GM19238 (cell line): ENCODE measurements around the gene MYL4.
"Not testable (repeated sequence)": the region's sequence is repeated elsewhere in the genome, so short reads cannot be mapped to it uniquely, and the experiment has no call there.

ENCODE experiments used
- DNase-seq: peaks from one replicate; pipeline ENCODE4 v3.0.0; 2011; ENCODE audit warnings: low spot score; ENCODE audit not compliant: insufficient read length

Gene MYL4

DNA sequence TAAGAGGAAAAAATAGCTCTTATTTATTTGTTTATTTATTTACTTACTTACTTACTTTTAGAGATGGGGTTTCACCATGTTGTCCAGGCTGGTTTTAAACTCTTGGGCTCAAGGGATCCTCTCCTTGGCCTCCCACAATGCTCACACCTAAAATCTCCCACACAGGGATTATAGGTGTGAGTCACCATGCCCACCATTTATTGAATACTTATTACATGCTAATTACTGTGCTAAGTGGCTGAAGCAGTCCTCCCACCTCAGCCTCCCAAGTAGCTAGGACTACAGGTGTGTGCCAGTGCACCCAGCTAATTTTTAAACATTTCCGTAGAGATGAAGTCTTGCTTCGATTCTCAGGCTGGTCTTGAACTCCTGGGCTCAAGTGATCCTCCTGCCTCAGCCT is 33.5 kb downstream of the MYL4 start:
- no peak for DNase-seq

DNA sequence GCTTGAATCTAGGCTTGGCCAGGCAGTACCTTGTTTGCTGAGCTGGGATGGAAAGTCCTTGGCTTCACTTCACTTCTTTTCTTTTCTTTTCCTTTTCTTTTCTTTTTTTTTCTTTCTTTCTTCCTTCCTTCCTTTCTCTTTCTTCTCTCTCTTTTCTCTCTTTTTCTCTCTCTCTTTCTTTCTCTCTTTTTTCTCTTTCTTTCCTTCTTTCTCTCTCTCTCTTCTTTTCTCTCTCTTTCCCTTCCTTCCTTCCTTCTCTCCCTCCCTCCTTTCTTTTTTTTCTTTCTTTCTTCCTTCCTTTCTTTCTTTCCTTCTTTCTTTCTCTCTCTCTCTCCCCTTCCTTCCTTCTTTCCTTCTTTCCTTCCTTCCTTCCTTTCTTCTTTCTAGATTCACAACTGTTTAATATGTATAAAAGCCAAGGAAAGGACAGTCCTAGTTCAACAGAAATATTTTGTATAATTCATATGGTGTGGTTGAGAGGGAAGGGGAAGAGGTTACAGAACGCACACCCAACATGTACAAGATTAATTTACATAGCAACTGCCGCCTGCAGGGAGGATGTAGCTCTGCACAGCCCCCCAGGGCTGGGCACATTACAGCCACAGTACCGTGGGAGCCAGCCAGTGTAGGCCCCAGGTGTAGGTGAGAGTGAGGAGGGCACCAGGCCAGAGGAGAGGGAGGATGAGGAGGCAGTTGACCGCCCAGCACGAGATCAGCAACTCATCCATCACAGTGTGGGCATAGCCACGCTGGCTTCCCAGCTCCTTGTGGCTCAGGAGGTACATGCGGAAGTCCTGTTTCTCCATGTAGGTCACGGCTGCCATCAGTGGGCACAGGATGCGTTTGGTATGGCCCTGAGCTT is 34.8 kb downstream of the MYL4 start:
- no peak for DNase-seq

DNA sequence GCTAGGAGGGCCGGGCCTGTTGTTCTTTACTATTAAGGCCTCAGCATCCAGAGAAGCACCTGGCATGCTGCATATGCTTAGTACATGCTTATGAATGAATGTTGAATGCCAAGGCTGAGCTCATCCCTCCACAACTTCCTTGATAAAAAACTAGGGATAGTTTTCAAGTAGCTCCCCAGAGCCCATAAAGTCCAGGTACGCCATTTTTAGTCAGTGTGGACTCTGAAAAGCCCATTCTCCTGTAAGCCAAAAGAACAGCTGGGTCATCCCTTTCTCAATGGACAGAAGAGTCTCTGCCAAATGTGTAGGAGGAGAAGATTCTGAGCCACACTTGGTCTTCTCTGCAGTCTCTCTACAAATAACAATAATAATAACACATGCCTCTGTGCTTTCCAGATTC is 35.5 kb downstream of the MYL4 start:
- no peak for DNase-seq

DNA sequence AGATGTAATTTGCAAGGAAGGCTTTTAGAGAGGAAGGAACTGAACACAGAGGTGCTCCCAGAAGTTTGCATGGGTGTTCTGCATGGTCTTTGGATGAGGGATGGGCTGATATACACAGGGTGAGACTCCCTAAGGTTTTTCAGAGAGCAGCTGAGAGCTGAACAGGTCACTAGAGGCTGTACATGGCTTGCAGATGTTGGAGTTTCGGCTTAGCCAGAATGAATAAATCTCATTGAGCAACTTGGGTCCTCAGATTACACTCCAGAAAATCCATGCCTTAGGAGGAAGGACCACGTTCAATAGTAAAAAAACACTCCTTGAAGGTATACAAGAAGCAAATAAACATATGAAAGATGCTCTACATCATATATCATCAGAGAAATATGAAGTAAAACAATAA is 37.0 kb downstream of the MYL4 start:
- DNase-seq, result no peak

DNA sequence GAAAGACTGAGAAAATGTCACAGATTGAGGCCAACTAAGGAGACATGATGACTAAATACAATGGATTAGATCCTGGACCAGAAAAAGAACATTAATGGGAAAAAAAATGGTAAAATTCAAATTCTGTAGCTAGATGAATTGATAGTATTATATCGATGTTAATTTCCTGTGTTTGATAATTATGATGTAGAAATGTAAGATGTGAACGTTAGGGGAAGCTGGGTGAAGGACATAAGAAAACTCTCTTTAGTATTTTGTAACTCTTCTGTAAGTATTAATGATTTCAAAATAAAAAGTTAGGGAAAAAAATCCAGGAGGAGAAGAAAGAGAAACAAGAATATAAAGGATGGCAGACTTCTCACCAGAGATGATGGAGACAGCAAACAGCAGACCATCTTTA is 41.7 kb downstream of the MYL4 start:
- DNase-seq, result no peak

DNA sequence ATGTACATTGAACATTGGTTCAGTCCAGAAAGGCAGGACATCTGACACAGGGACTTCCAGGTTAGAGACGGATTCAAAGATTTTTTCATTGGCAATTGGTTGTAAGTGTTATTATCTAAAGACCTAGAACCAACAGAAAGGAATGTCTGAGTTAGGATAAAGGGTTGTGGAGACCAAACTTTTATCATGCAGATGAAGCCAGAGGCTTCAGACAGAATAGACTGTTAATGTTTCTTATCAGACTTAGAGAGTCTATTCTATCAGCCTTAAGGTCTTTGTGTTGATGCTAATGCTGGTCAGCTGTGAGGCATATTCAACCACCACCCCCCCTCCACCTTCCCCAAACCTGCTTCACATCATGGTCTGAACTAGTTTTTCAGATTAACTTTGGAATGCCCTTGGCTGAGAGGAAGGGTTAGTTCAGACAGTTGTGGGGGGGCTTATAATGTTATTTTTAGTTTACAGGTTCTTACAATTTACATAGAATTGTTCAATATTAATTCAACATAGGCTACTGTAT is 42.3 kb downstream of the MYL4 start:
- no peak for DNase-seq

DNA sequence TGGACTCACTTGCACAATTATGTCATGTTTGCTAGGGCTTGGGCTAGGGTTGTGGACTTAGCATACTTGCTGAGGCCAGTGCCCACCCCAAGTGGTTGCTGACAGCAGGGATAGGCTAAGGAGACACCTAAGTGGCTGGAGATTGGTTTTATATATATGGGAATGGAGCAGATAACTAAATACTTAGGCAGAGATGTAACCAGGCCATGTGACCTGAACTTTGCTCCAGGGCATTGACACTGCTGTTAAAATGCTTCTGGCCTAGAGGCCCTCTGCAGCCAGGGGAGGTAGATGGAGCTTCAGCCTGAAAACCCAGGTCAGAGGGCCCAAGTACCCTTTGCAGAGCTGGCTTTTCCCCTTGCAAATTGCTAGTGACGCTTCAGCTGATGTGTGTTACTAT is 43.1 kb downstream of the MYL4 start:
- no peak for DNase-seq

DNA sequence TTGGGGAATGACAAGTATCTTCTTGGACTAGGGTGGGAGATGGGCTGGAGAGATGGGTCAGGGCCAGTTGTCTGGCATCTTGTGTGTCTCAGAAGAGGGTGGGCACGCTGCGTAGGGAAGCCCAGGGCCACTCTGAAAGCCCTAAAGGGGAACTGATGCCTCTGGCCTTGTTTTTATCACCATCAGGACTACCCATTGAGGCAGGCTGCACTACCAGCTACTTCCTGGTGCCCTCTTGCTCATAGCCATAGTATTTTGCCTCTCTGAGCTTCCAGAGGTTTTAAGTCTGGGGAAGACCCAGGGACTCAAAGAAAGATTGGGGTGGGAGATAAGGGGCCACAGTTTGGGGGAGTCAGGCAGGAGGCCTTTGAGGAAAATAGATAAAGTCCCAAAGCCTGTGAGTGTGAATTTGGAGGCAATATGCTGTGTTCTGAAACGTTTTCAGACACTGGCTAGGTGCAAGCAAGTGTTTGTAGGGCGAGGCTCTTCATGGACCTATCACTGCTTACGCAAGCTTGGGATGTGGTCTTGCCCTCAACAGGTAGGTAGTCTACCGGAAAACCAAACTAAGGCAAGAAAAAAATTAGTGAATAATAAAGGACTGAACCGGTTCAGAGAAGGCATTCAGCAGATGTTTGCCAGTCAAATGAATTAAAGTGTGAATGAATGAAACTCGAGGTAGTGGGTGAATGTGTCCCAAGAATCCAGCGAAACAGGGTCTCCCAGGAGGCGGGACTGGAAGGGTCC is 43.8 kb downstream of the MYL4 start:
- DNase-seq, result no peak

DNA sequence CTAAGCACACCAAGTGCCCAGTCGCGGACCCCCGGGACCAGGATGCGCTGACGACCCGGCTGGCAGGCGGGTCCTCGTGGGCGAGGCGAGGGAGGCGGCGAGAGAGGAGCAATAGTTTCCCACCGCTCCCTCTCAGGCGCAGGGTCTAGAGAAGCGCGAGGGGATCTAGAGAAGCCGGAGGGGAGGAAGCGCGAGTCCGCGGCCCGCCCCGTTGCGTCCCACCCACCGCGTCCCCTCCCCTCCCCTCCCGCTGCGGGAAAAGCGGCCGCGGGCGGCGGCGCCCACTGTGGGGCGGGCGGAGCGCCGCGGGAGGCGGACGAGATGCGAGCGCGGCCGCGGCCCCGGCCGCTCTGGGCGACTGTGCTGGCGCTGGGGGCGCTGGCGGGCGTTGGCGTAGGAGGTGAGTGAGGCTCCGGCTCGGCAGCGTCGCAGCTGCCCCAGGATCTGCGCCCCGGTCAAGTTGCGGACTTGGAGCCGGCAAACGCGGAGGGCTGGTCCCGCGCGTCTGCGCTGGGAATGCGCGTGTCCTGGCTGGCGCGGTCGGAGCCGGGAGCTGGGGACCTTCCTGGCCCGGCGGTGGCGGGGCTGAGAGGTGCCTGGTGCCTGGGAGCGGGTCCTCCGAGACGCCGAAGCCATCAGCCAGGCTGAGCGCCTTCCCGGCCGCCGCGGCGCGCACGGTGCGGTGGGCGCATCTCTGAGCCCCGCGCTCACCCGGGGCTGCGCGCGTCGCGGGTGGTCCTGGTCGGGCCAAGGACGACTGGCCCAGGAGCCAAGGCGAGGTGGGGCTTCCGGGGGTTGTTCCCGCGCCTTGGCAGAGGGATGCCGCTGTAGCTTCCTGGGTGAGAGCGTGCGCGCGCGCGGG is 44.6 kb downstream of the MYL4 start, which contains the start of gene ITGB3:
ITGB3 (plus strand) TSS at position 287 of the 862 bp plus-strand sequence; CDS start at position 322, 35 bp downstream.
- peak; percentile 72 for DNase-seq

DNA sequence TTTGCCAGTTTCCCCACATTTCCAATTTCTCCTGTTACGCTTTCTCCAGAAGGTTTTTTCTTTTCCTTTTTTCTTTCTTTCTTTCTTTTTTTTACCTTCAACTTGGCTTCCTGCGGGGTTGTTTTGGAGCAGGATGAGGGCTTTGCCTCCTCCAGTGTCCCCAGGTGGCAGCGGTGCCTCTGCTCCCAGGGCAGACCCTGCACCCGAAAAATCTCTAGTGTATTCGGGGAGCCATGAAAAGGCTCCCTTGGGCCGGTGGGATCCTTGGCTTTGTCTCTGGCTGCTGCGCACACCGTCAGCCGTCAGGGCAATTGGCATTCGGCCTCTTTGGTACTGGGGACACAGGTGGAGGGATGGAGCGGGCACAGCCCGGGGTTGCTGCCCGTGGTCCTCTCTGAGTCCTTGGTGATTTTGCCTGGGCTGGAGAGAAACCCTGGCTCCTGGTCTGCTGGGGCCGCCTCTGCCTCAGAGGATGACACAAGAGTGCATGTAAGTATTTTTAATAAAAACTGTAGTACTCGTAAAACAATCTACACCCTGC is 45.3 kb downstream of the MYL4 start:
- no peak for DNase-seq

DNA sequence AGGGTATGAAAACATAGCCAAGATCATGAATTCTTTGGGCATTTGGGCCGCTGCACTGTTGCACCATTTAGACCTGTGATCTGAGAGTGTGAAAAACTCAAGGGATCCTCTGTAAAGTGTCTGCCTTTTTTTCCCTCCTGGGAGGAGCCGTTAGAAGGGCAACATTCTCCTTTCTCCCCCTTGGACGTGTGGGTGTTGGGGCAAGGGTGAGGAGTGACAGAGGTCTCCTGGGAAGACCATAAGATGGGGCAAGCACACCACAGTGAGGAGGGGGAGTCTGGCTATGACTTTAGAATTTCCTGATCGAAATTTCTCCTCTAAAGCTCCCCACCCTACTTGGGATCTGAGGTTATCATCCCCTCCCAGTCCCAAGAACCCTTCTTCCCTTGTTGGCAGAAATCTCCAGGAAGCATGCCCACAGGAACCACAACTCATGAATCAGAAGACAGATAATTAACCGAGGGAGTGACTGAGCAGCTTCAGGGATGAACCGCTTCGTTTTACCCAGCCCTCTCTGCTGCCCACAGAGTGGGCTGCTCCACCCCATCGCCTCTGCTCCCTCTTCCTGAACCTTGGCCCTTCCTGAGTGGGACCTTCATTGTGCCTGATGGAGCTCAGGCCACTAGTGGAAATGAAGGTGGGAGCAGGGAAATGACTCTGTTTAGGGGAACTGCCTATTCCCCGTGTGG is 48.6 kb downstream of the MYL4 start:
- no peak for DNase-seq

DNA sequence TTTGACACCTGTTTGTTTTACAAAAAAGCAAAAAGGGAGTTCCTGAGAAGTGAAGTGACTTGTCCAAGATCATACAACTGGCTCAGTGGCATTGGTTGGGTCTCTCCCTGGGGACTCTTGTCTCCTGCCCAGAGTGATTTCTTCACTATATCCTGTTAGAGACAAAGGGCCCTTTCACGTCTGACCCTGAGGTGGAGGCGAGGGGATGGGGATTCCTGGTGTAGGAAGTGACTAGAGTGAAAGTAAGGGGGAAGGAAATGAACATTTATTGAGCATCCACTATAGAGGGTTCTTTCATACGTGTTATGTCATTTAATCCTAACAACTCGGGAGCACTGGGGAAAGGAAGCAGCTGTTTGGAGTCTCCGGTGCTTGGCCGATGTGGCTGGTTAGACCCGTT is 53.4 kb downstream of the MYL4 start:
- no peak for DNase-seq

DNA sequence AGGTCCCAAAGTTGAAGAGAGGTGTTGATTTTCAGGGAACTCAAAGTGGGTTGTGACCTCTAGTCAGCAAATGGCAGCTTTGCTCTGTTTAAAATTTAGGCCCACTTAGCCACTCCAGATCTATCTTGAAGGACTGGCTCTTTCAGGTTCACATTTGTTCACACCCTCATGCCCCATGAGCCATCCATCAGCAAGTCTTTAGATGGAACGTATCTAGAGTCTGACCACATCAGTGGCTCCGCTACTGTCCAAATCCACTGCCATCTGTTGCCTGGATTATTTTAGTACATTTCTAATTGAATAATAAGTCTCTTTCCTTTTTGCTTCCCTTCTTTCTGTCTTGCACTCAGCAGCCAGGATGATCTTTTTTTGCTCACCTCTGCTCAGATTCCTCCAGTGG is 55.0 kb downstream of the MYL4 start:
- DNase-seq, result no peak

DNA sequence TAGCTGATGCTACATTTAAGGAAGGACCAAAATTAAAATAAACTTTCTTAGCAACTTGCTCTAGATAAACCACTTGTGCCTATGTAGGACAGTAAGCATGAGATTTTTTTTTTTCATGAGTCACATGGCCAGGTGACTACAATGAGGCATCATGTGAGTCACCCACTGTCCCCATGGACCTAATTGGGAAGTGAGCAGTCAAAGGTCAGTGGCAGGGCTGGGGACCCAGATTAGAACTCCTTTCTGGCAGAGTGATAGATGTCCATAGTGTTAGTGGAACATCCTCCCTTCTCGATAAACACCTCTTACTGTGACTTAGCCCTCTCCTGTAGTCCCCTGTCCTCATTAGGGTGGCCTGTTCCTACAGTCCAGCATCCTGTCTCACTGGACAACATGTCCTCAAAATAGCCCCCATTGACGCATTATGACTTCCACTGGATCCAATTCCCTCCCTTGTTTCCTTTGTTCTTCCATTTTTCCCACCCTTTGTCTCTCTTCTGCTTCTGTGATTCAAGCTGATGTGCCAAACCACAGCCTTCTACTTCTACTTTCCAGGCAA is 56.9 kb downstream of the MYL4 start:
- no peak for DNase-seq

DNA sequence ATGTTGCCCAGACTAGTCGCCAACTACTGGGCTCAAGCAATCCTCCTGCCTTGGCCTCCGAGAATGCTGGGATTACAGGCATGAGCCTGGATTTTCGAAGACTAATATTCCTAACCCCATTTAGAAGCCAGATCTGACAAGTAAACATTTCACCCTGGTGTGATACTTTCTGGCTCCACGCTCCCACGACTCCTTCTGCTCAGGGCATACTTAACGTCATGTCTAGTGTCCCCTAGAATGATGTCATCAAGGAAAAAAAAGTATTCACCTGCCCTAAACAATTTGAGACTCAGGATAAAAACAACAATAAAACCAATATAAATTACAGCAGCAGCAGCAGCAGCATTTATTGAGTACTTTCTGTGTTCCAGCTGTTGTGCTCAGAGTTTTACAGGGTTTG is 57.6 kb downstream of the MYL4 start:
- DNase-seq, result no peak

DNA sequence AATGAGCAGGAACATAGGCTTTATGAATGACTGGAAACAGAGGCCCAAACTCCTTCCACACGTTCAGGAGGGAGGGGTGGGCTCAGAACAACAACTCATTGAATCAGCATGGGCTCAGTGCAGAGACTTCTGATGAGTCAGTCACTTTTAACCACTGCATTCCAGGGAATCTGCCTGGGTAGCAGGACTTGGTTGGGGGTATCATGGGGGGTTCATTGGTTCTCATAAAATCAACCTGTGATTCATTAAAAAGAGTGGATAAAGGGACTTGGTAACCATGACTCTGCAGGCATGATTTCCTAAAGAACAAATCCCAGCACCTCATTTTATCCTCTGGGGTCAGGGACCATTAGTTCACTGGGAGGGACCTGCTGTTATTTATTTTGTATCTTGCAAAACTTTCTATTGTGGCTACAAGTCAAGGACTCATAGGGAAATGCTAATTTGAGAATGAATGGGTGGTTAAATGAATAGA is 58.2 kb downstream of the MYL4 start:
- DNase-seq, result no peak

DNA sequence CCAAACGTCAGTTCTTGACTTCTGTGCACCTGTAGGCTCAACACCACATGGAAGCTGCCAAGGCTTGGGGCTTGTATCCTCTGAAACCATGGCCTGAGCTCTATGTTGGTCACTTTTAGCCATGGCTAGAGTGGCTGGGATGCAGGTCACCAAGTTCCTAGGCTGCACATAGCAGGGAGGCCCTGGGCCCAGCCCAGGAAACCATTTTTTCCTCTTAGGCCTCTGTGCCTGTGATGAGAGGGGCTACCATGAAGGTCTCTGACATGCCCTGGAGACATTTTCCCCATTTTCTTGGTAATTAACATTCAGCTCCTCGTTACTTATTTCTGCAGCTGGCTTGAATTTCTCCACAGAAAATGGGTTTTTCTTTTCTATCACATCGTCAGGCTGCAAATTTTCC is 59.8 kb downstream of the MYL4 start:
- DNase-seq, result not testable (repeated sequence)

DNA sequence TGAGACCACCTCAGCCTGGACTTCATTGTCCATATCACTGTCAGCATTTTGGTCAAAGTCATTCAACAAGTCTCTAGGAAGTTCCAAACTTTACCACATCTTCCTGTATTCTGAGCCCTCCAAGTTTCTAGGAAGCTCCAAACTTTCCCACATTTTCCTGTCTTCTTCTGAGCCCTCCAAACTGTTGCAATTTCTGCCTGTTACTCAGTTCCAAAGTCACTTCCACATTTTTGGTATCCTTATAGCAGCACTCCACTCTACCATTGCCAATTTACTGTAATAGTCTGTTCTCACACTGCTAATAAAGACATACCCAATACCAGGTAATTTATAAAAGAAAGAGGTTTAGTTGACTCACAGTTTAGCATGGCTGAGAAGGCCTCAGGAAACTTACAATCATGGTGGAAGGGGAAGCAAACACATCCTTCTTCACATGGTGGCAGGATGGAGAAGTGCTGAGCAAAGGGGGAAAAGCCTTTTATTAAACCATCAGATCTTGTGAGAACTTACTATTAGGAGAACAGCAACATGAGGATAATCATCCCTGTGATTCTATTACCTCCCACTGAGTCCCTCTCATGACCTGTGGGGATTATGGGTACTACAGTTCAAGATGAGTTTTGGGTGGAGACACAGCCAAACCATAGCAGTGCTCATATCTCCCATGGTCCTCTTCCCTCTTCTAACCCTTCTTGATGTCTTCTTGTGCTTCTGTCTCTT is 60.6 kb downstream of the MYL4 start:
- DNase-seq, result not testable (repeated sequence)

DNA sequence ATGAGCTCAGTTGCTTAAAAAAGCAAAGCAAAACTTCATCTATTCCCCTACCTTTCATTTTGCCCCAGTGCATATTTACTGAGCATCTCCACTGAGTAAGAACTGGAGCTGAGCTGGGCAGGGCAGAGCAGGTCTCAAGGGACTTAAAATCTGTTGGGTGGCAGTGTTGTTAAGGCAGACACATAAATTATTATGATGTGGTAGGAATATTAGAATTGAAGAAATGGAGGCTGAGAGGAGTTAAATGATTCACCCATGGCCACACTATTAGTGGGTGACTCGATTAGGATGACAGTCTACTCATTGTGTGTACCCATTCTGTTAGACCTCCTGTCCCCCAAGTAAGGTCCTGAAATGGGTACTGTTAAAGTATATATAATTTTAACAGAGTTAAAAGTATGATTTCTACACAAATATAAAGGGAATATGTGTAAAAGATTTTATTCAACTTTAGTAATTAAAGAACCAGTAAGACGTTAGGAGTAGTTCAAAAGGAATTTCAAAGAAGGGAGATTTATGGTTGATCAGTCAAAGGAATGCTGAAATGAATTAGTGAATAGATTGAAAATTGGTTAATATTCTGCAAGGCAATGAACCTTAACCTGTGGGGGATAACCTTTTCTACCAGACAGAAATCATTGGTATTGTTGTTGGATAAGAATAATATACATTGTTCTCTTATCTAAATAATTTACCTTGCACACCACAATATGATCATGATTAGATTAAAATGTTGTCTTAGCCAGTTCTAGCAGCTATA is 62.0 kb downstream of the MYL4 start:
- no peak for DNase-seq
